Testis (tissue), 2 donors: ENCODE results near the gene PWWP2A.

Experiments used
- POLR2A ChIP-seq: fragments of 450-650 bp; IDR thresholded peaks from one replicate; pipeline ENCODE4 v1.6.1; 2017; ENCODE audit warnings: antibody characterized with exemption, mild to moderate bottlenecking, moderate library complexity
- TF ChIP-seq, protein P1 (sequence below), 3 experiments: fragments of 450-650 bp in 2 of 3; fragments of 200-600 bp in 1 of 3; sonication (generic) in 1 of 3; IDR thresholded peaks; one replicate each; pipeline ENCODE4 v1.5.1; 2016 to 2019; ENCODE audit warnings: antibody characterized with exemption in 3 of 3, mild to moderate bottlenecking in 2 of 3, moderate library complexity in 1 of 3

DNA sequence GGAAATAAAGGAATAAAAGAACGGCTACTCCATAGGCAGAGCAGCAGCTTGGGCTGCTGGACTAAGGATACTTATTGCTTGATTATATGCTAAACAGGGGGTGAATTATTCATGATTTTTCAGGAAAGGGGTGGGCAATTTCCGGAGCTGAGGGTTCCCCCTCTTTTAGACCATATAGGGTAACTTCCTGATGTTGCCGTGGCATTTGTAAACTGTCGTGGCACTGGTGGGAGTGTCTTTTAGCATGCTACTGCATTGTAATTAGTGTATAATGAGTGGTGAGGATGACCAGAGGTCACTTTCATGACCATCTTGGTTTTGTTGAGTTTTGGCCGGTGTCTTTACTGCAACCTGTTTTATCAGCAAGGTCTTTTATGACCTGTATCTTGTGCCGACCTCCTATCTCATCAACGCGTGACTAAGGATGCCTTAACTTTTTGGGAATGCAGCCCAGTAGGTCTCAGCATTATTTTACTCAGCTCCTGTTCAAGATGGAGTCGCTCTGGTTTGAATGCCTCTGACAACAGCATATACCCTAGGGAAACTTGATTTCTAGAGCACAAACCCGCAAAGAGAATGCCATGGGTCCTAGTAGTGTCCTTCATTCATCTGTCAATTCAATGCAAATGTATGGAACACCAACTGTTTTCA lies 47.8 kb upstream of the PWWP2A start:
- TF ChIP-seq, protein P1, sequence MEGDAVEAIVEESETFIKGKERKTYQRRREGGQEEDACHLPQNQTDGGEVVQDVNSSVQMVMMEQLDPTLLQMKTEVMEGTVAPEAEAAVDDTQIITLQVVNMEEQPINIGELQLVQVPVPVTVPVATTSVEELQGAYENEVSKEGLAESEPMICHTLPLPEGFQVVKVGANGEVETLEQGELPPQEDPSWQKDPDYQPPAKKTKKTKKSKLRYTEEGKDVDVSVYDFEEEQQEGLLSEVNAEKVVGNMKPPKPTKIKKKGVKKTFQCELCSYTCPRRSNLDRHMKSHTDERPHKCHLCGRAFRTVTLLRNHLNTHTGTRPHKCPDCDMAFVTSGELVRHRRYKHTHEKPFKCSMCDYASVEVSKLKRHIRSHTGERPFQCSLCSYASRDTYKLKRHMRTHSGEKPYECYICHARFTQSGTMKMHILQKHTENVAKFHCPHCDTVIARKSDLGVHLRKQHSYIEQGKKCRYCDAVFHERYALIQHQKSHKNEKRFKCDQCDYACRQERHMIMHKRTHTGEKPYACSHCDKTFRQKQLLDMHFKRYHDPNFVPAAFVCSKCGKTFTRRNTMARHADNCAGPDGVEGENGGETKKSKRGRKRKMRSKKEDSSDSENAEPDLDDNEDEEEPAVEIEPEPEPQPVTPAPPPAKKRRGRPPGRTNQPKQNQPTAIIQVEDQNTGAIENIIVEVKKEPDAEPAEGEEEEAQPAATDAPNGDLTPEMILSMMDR (IDR thresholded peaks at IDR 0.05) = no peak
- no peak for TF ChIP-seq POLR2A
